WTC11 (cell line): ENCODE measurements around the gene SH3TC1. TPM values are rescaled to one million over a fixed set of nuclear protein-coding genes. Genes with fewer than 3 reads are reported as not detected.

ENCODE experiments used
- ATAC-seq: fragments of 200-7000 bp; cut with Tn5 transposase; 2 replicates; pipeline ENCODE4 v1.10.0; 2021; ENCODE audit warnings: mild to moderate bottlenecking, moderate library complexity
- CTCF ChIA-PET: fragments of 300-600 bp; sonication (Branson Sonifier 250); formaldehyde crosslinking; loops from one replicate; lab custom pipeline; 2021; ENCODE audit warnings: antibody characterized with exemption; lab: Charles Lee
- POLR2A ChIA-PET: fragments of 350-600 bp; sonication (Branson Sonifier 250); formaldehyde crosslinking; loops from one replicate; lab custom pipeline; 2021; ENCODE audit warnings: antibody characterized with exemption; lab: Charles Lee
- DNase-seq: peaks from one replicate; pipeline ENCODE4 v3.0.0; 2021; ENCODE audit warnings: low spot score
- H3K27ac Mint-ChIP-seq: 2 replicates; pipeline ENCODE4 v1.8.0; 2021; ENCODE audit warnings: mixed read lengths
- H3K27me3 Mint-ChIP-seq: 2 replicates; pipeline ENCODE4 v1.8.0; 2021; ENCODE audit warnings: low read depth, mild to moderate bottlenecking, moderate library complexity, mixed read lengths
- H3K36me3 Mint-ChIP-seq: 2 replicates; pipeline ENCODE4 v1.8.0; 2021; ENCODE audit warnings: mixed read lengths
- H3K4me1 Mint-ChIP-seq: 2 replicates; pipeline ENCODE4 v1.8.0; 2022; ENCODE audit warnings: mixed read lengths
- H3K4me3 Mint-ChIP-seq: 2 replicates; pipeline ENCODE4 v1.8.0; 2021; ENCODE audit warnings: mild to moderate bottlenecking, moderate library complexity, mixed read lengths
- H3K9me3 Mint-ChIP-seq: 2 replicates; pipeline ENCODE4 v1.8.0; 2021; ENCODE audit warnings: mixed read lengths
- HMGA2 ChIP-seq: fragments of 250-450 bp; sonication (Bioruptor Pico); IDR thresholded peaks from 2 replicates; pipeline ENCODE4 v1.4.0; 2021; ENCODE audit warnings: mild to moderate bottlenecking, moderate library complexity
- JUN ChIP-seq: sonication (generic); formaldehyde crosslinking; IDR thresholded peaks from 2 replicates; pipeline ENCODE4 v1.8.0; 2023; ENCODE audit warnings: mild to moderate bottlenecking, missing genetic modification reagents
- NFE2L1 ChIP-seq: sonication (generic); formaldehyde crosslinking; IDR thresholded peaks from 2 replicates; pipeline ENCODE4 v1.8.1; 2023; ENCODE audit warnings: missing genetic modification reagents
- NFYB ChIP-seq: sonication (generic); formaldehyde crosslinking; conservative IDR thresholded peaks from 2 replicates; pipeline ENCODE4 v1.8.0; 2022; ENCODE audit warnings: low read depth, missing genetic modification reagents
- RORB ChIP-seq: fragments of 250-450 bp; sonication (Bioruptor Pico); IDR thresholded peaks from 2 replicates; pipeline ENCODE4 v1.9.0; 2021; ENCODE audit warnings: mild to moderate bottlenecking
- SMAD3 ChIP-seq: sonication (generic); formaldehyde crosslinking; IDR thresholded peaks from 2 replicates; pipeline ENCODE4 v1.8.0; 2022; ENCODE audit warnings: missing genetic modification reagents, mild to moderate bottlenecking, borderline replicate concordance
- ZNF416 ChIP-seq: fragments of 250-450 bp; sonication (Bioruptor Pico); IDR thresholded peaks from 2 replicates; pipeline ENCODE4 v1.9.0; 2021; ENCODE audit warnings: mild to moderate bottlenecking, inconsistent platforms
- ZNF423 ChIP-seq: fragments of 250-450 bp; sonication (Bioruptor Pico); IDR thresholded peaks from 2 replicates; pipeline ENCODE4 v2.1.2; 2022; ENCODE audit warnings: mild to moderate bottlenecking, moderate library complexity
- ZNF671 ChIP-seq: fragments of 250-450 bp; sonication (Bioruptor Pico); IDR thresholded peaks from 2 replicates; pipeline ENCODE4 v1.8.0; 2021; ENCODE audit warnings: mild to moderate bottlenecking
- total RNA-seq: library from RNA; stranded (reverse); gene quantifications from 3 replicates; pipeline ENCODE4 v1.2.3, GENCODE V29; 2021
- TF ChIP-seq, protein P1 (sequence below): sonication (generic); formaldehyde crosslinking; IDR thresholded peaks from 2 replicates; pipeline ENCODE4 v1.8.0; 2022; ENCODE audit warnings: mild to moderate bottlenecking, missing genetic modification reagents
- TF ChIP-seq, protein P2 (sequence below): sonication (generic); formaldehyde crosslinking; IDR thresholded peaks from 2 replicates; pipeline ENCODE4 v1.8.0; 2022; ENCODE audit warnings: mild to moderate bottlenecking, missing genetic modification reagents
- TF ChIP-seq, protein P3 (sequence below): sonication (generic); formaldehyde crosslinking; IDR thresholded peaks from 2 replicates; pipeline ENCODE4 v1.8.1; 2023; ENCODE audit warnings: mild to moderate bottlenecking, missing genetic modification reagents, borderline replicate concordance
- TF ChIP-seq, protein P4 (sequence below): sonication (generic); formaldehyde crosslinking; IDR thresholded peaks from 2 replicates; pipeline ENCODE4 v1.8.0; 2023; ENCODE audit warnings: missing genetic modification reagents
- TF ChIP-seq, protein P5 (sequence below): fragments of 250-450 bp; sonication (Bioruptor Pico); conservative IDR thresholded peaks from 2 replicates; pipeline ENCODE4 v1.9.0; 2021; ENCODE audit warnings: mild to moderate bottlenecking
- TF ChIP-seq, protein P6 (sequence below): sonication (generic); formaldehyde crosslinking; IDR thresholded peaks from 2 replicates; pipeline ENCODE4 v1.8.1; 2023; ENCODE audit warnings: mild to moderate bottlenecking, missing genetic modification reagents, moderate library complexity
- TF ChIP-seq, protein P7 (sequence below): fragments of 200-600 bp; IDR thresholded peaks from 2 replicates; pipeline ENCODE4 v1.8.0; 2022; ENCODE audit warnings: antibody characterized with exemption
- TF ChIP-seq, protein P8 (sequence below): sonication (generic); formaldehyde crosslinking; IDR thresholded peaks from 2 replicates; pipeline ENCODE4 v1.8.0; 2023; ENCODE audit warnings: missing genetic modification reagents, mild to moderate bottlenecking, borderline replicate concordance

Gene SH3TC1
- total RNA-seq, 1 experiment from 2014 or later, result 0.42 TPM

DNA sequence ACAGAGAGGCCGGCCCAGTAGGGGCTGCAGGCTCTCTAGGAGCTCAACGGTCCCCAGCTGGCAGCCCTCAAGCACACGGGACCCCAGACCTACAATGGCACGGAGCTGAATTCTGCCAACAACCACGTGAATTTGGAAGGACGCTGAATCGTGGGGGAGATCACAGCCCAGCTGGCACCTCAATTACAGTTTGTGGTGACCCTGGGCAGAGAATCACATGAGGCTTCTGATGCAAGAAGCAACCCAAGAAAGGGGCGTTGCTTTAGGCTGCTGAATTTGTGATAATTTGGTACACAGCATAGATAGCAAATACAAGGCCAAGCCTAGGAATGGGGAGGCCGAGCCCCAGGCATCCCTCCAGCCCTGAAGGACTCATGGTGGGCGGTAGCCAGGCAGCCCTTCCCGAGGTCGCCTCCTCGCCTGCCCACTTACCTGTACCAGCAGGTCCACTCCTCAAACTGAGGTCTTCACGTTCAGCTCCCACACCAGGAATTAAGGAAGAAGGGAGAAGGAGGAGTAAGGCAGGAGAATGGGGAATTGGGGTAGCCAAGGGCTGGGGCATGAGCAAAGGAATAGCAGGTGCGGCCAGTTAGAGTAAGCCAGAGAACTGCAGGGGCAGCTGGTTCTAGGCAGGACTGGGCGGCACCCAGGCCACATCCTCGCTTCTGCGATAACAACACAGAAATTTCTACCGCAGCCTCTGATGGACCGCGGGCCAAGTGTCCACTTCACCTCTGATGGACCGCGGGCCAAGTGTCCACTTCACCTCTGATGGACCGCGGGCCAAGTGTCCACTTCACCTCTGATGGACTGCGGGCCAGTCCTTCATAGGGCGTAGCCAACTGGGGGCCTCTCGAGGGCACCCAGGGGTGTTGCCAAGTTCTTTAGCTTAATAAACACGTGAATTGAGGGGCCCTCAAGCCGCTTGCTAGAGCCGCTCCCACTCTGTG lies 47.1 kb downstream of the SH3TC1 start (continued):
- TF ChIP-seq, protein P1, sequence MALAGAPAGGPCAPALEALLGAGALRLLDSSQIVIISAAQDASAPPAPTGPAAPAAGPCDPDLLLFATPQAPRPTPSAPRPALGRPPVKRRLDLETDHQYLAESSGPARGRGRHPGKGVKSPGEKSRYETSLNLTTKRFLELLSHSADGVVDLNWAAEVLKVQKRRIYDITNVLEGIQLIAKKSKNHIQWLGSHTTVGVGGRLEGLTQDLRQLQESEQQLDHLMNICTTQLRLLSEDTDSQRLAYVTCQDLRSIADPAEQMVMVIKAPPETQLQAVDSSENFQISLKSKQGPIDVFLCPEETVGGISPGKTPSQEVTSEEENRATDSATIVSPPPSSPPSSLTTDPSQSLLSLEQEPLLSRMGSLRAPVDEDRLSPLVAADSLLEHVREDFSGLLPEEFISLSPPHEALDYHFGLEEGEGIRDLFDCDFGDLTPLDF (CRISPR knock-in tag), result no peak
- no peak for TF ChIP-seq NFE2L1
- no peak for TF ChIP-seq ZNF671 (CRISPR knock-in tag)
- TF ChIP-seq, protein P2, sequence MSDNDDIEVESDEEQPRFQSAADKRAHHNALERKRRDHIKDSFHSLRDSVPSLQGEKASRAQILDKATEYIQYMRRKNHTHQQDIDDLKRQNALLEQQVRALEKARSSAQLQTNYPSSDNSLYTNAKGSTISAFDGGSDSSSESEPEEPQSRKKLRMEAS (CRISPR knock-in tag), result no peak
- TF ChIP-seq, protein P3, sequence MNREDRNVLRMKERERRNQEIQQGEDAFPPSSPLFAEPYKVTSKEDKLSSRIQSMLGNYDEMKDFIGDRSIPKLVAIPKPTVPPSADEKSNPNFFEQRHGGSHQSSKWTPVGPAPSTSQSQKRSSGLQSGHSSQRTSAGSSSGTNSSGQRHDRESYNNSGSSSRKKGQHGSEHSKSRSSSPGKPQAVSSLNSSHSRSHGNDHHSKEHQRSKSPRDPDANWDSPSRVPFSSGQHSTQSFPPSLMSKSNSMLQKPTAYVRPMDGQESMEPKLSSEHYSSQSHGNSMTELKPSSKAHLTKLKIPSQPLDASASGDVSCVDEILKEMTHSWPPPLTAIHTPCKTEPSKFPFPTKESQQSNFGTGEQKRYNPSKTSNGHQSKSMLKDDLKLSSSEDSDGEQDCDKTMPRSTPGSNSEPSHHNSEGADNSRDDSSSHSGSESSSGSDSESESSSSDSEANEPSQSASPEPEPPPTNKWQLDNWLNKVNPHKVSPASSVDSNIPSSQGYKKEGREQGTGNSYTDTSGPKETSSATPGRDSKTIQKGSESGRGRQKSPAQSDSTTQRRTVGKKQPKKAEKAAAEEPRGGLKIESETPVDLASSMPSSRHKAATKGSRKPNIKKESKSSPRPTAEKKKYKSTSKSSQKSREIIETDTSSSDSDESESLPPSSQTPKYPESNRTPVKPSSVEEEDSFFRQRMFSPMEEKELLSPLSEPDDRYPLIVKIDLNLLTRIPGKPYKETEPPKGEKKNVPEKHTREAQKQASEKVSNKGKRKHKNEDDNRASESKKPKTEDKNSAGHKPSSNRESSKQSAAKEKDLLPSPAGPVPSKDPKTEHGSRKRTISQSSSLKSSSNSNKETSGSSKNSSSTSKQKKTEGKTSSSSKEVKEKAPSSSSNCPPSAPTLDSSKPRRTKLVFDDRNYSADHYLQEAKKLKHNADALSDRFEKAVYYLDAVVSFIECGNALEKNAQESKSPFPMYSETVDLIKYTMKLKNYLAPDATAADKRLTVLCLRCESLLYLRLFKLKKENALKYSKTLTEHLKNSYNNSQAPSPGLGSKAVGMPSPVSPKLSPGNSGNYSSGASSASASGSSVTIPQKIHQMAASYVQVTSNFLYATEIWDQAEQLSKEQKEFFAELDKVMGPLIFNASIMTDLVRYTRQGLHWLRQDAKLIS (CRISPR knock-in tag), result no peak

DNA sequence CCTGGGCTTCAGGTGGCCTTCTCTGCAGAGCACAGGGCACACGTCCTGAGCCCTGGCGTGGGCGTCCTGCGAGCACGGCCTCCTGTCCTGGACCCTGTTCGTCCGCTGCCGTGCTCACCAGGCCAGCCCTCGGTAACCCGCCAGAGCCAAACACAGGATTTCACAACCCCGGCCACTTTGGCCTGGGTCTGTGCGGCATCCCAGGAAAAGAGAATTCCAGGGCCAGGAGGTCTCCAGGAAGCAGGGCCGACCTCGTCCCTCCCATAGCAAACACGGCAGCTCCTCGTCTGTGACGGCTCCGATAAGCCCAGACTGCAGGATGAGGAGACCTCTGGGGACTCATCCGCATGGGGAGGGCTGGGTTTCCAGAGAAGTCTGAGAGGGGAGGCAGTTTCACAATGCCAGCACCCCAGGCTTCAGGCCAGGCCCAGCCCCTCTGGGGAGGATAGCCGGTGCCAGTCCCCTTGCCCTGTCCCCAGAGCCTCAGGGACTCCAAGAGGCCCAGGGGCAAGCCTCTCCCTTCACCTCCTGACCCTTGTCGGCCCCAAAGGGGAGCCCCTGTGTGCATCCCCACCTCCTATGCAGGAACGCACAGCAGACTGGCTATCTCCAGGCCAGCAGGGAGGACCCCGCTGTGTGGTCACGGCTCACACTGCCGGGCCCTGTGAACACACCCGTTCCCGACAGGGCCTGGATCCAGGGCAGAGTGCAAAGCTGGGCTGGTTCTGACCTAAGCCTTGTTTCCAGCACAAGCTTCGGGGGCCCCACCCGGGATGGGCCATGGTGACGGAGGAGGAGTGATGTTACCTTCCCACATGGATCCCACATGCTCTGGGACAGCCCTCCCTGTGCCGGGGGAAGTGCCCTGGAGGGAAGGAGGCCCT lies 48.2 kb downstream of the SH3TC1 start:
- Mint-ChIP-seq H3K4me1 (no peaks in the 10 kb centered on the region), H3K9me3 (no peaks in the 10 kb centered on the region), H3K36me3 (no peaks in the 10 kb centered on the region), H3K27ac (no peak overlapping the region), H3K4me3 (no peak overlapping the region), H3K27me3 (no peaks in the 10 kb centered on the region; the same call in 1 of the 2 replicates)
- ChIA-PET POLR2A (no interaction called here), CTCF (interaction anchor here (1.0 to 1.1 kb wide), 2 partner anchors 70 to 164 kb away, joined by 3 to 4 read pairs; no protein-coding TSS in a partner anchor)
- no peak for ATAC-seq
- DNase-seq, result no peak
- TF ChIP-seq, protein P4, sequence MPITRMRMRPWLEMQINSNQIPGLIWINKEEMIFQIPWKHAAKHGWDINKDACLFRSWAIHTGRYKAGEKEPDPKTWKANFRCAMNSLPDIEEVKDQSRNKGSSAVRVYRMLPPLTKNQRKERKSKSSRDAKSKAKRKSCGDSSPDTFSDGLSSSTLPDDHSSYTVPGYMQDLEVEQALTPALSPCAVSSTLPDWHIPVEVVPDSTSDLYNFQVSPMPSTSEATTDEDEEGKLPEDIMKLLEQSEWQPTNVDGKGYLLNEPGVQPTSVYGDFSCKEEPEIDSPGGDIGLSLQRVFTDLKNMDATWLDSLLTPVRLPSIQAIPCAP (CRISPR knock-in tag), result no peak
- TF ChIP-seq, protein P5, sequence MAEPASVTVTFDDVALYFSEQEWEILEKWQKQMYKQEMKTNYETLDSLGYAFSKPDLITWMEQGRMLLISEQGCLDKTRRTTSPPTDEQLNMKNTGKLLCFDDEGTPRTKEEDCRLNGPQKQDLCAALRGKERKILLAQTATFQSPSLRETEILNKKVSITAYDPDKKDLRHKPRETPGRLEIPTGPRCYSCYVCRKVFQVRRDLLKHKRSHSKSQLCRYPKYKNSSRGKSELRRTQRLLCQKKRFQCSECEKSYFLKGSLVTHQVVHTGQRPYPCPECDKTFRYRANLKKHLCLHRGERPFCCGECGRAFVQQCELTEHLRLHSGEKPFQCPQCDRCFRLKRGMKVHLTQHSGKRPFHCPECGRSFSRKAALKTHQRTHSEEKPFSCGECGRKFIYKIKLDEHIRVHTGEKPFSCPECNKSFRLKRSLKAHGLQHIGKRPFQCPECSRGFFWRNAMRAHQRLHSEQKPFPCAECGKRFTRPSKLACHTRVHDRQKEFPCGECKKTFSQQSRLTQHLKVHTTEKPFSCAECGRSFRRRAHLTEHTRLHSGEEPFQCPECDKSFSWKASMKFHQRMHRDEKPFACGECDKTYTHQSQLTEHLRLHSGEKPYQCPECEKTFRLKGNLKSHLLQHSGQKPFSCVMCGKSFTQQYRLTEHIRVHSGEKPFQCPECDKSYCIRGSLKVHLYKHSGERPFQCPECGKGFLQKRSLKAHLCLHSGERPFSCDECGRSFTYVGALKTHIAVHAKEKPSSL (CRISPR knock-in tag), result no peak
- TF ChIP-seq RORB (no peak), JUN (CRISPR knock-in tag) (no peak), HMGA2 (CRISPR knock-in tag) (no peak), ZNF671 (CRISPR knock-in tag) (no peak), NFYB (CRISPR knock-in tag) (no peak), SMAD3 (CRISPR knock-in tag) (no peak), ZNF416 (CRISPR knock-in tag) (no peak), ZNF423 (CRISPR knock-in tag) (no peak)
- TF ChIP-seq, protein P6, sequence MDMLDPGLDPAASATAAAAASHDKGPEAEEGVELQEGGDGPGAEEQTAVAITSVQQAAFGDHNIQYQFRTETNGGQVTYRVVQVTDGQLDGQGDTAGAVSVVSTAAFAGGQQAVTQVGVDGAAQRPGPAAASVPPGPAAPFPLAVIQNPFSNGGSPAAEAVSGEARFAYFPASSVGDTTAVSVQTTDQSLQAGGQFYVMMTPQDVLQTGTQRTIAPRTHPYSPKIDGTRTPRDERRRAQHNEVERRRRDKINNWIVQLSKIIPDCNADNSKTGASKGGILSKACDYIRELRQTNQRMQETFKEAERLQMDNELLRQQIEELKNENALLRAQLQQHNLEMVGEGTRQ, result no peak
- TF ChIP-seq, protein P7, sequence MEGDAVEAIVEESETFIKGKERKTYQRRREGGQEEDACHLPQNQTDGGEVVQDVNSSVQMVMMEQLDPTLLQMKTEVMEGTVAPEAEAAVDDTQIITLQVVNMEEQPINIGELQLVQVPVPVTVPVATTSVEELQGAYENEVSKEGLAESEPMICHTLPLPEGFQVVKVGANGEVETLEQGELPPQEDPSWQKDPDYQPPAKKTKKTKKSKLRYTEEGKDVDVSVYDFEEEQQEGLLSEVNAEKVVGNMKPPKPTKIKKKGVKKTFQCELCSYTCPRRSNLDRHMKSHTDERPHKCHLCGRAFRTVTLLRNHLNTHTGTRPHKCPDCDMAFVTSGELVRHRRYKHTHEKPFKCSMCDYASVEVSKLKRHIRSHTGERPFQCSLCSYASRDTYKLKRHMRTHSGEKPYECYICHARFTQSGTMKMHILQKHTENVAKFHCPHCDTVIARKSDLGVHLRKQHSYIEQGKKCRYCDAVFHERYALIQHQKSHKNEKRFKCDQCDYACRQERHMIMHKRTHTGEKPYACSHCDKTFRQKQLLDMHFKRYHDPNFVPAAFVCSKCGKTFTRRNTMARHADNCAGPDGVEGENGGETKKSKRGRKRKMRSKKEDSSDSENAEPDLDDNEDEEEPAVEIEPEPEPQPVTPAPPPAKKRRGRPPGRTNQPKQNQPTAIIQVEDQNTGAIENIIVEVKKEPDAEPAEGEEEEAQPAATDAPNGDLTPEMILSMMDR, result no peak
- TF ChIP-seq, protein P8, sequence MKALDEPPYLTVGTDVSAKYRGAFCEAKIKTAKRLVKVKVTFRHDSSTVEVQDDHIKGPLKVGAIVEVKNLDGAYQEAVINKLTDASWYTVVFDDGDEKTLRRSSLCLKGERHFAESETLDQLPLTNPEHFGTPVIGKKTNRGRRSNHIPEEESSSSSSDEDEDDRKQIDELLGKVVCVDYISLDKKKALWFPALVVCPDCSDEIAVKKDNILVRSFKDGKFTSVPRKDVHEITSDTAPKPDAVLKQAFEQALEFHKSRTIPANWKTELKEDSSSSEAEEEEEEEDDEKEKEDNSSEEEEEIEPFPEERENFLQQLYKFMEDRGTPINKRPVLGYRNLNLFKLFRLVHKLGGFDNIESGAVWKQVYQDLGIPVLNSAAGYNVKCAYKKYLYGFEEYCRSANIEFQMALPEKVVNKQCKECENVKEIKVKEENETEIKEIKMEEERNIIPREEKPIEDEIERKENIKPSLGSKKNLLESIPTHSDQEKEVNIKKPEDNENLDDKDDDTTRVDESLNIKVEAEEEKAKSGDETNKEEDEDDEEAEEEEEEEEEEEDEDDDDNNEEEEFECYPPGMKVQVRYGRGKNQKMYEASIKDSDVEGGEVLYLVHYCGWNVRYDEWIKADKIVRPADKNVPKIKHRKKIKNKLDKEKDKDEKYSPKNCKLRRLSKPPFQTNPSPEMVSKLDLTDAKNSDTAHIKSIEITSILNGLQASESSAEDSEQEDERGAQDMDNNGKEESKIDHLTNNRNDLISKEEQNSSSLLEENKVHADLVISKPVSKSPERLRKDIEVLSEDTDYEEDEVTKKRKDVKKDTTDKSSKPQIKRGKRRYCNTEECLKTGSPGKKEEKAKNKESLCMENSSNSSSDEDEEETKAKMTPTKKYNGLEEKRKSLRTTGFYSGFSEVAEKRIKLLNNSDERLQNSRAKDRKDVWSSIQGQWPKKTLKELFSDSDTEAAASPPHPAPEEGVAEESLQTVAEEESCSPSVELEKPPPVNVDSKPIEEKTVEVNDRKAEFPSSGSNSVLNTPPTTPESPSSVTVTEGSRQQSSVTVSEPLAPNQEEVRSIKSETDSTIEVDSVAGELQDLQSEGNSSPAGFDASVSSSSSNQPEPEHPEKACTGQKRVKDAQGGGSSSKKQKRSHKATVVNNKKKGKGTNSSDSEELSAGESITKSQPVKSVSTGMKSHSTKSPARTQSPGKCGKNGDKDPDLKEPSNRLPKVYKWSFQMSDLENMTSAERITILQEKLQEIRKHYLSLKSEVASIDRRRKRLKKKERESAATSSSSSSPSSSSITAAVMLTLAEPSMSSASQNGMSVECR (CRISPR knock-in tag), result no peak
